HG02678 (cell line): ENCODE results near the gene LMAN1.

Experiments
- ATAC-seq: cut with Tn5 transposase; IDR thresholded peaks from one replicate; pipeline ENCODE4 v1.9.1; 2021; ENCODE audit warnings: mild to moderate bottlenecking, moderate library complexity; ENCODE audit not compliant: unreplicated experiment

Gene LMAN1

GRCh38 chr18:59360381-59360780, 1.3 kb upstream of the LMAN1 start:
- ATAC-seq = no peak

- ATAC-seq = peak; percentile 7
Measured at GRCh38 chr18:59359576-59359952, 499 bp upstream of the LMAN1 start.

- no peak for ATAC-seq
Measured at GRCh38 chr18:59358414-59358711, 702 bp downstream of the LMAN1 start.

- no peak for ATAC-seq
Measured at GRCh38 chr18:59357928-59358327, 1.1 kb downstream of the LMAN1 start.

- ATAC-seq = no peak
Measured at GRCh38 chr18:59354731-59355130, 4.3 kb downstream of the LMAN1 start.

- no peak for ATAC-seq
Measured at GRCh38 chr18:59353079-59353680, 5.9 kb downstream of the LMAN1 start.

GRCh38 chr18:59352250-59352855, 6.7 kb downstream of the LMAN1 start:
- no peak for ATAC-seq

GRCh38 chr18:59345556-59345955, 13.5 kb downstream of the LMAN1 start:
- no peak for ATAC-seq

- ATAC-seq = no peak
Measured at GRCh38 chr18:59344996-59345395, 14.1 kb downstream of the LMAN1 start.

- no peak for ATAC-seq
Measured at GRCh38 chr18:59343926-59344325, 15.1 kb downstream of the LMAN1 start.

- ATAC-seq = no peak
Measured at GRCh38 chr18:59340817-59341216, 18.2 kb downstream of the LMAN1 start.

- no peak for ATAC-seq
Measured at GRCh38 chr18:59340312-59340711, 18.8 kb downstream of the LMAN1 start.

- ATAC-seq = no peak
Measured at GRCh38 chr18:59332986-59333385, 26.1 kb downstream of the LMAN1 start.

GRCh38 chr18:59328683-59329082, 30.4 kb downstream of the LMAN1 start:
- ATAC-seq = no peak

GRCh38 chr18:59325965-59326364, 33.1 kb downstream of the LMAN1 start:
- ATAC-seq = no peak

GRCh38 chr18:59324623-59324971, 34.5 kb downstream of the LMAN1 start:
- no peak for ATAC-seq

GRCh38 chr18:59323931-59324622, 35.0 kb downstream of the LMAN1 start:
- ATAC-seq = no peak

GRCh38 chr18:59318460-59319050, 40.5 kb downstream of the LMAN1 start, which contains the start of gene CPLX4:
Gene CPLX4, minus strand, starts transcription at chr18:59318649. Its CDS starts 187 bp downstream, at chr18:59318462.
- no peak for ATAC-seq

- no peak for ATAC-seq
Measured at GRCh38 chr18:59311631-59312030, 47.4 kb downstream of the LMAN1 start.

- no peak for ATAC-seq
Measured at GRCh38 chr18:59308938-59309260, 50.2 kb downstream of the LMAN1 start.

GRCh38 chr18:59308248-59308937, 50.7 kb downstream of the LMAN1 start:
- ATAC-seq = peak; percentile 94

- ATAC-seq = no peak
Measured at GRCh38 chr18:59306640-59307039, 52.4 kb downstream of the LMAN1 start.
